Fibroblast of the aortic adventitia (primary cell): ENCODE measurements around the gene WASHC3. TPM values are rescaled to one million over a fixed set of nuclear protein-coding genes. Genes with fewer than 3 reads are reported as not detected.

ENCODE experiments used
- DNase-seq: peaks from one replicate; pipeline ENCODE4 v3.0.0-alpha.2; 2010; ENCODE audit warnings: low read depth
- H3K4me3 ChIP-seq: 2 replicates; pipeline ENCODE4 v1.5.1; 2011; ENCODE audit warnings: low read depth, mild to moderate bottlenecking, control low read depth, low read length, moderate library complexity
- CTCF ChIP-seq: IDR thresholded peaks from 2 replicates; pipeline ENCODE4 v1.5.1; 2011; ENCODE audit warnings: mild to moderate bottlenecking, low read length, control low read depth, inconsistent platforms; ENCODE audit not compliant: insufficient read depth
- total RNA-seq: library from RNA; depleted of rRNA; stranded (reverse); fragments of >200 nt; gene quantifications from 2 replicates; pipeline ENCODE4 v1.2.3, GENCODE V29; 2012; ENCODE audit warnings: low replicate concordance

Gene WASHC3
- total RNA-seq, 1 donor = 141 TPM

- DNase-seq = no peak
- no peak for TF ChIP-seq CTCF
- H3K4me3 ChIP-seq = no peak overlapping the region
These were observed 79.9 kb downstream of the WASHC3 start for GRCh38 chr12:101981868-101982267.

GRCh38 chr12:101968770-101969169 is 93.0 kb downstream of the WASHC3 start:
- no peak for TF ChIP-seq CTCF

GRCh38 chr12:101967506-101967905 is 94.3 kb downstream of the WASHC3 start:
- TF ChIP-seq CTCF = no peak
- DNase-seq = no peak
- no peak overlapping the region for H3K4me3 ChIP-seq

More at GRCh38 chr12:101968770-101969169, 93.0 kb downstream of the WASHC3 start:
- no peak overlapping the region for H3K4me3 ChIP-seq
- DNase-seq = peak; percentile 57

- H3K4me3 ChIP-seq = no peak overlapping the region
- no peak for TF ChIP-seq CTCF
- DNase-seq = no peak
These were observed 95.3 kb downstream of the WASHC3 start for GRCh38 chr12:101966496-101966895.

DNA sequence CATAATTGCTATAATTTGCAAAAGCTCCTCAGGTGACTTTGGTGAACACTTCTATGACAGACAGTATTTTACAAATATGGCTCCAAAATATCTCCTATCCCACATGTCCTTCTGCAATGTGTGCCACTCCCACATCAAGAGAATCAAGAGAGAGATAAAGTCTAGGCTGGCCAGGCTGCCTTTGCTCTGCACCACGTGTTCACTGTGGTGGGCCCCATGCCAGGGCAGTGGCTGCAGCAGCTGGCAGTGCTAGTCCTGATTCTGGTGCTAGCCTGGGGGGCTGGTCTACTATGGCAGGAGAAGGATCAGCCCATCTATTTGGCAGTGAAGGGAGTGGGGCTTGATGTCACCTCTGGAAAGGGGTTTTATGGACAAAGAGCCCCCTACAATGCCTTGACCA is 98.1 kb downstream of the WASHC3 start:
- TF ChIP-seq CTCF = no peak
- H3K4me3 ChIP-seq = no peak overlapping the region
- DNase-seq = no peak

Other genes with a start within 250 kb of the WASHC3 start
- 31.5 and 38.3 TPM in 2 replicates for gene GNPTAB, start 231.0 kb downstream of the WASHC3 start, total RNA-seq
- 18.1 and 41.5 TPM in 2 replicates for gene DRAM1, start 184.4 kb downstream of the WASHC3 start, total RNA-seq
- 29.8 and 36.2 TPM in 2 replicates for gene NUP37, start 58.1 kb upstream of the WASHC3 start, total RNA-seq
- 4.1 and 15.8 TPM in 2 replicates for gene PARPBP, start 58.2 kb upstream of the WASHC3 start, total RNA-seq
- gene PMCH, start 135.8 kb upstream of the WASHC3 start, total RNA-seq = 0.27 TPM in 1 of 2 replicates, not detected in the other